Measurements from ENCODE around the gene HMMR.

The HMMR gene

DNA sequence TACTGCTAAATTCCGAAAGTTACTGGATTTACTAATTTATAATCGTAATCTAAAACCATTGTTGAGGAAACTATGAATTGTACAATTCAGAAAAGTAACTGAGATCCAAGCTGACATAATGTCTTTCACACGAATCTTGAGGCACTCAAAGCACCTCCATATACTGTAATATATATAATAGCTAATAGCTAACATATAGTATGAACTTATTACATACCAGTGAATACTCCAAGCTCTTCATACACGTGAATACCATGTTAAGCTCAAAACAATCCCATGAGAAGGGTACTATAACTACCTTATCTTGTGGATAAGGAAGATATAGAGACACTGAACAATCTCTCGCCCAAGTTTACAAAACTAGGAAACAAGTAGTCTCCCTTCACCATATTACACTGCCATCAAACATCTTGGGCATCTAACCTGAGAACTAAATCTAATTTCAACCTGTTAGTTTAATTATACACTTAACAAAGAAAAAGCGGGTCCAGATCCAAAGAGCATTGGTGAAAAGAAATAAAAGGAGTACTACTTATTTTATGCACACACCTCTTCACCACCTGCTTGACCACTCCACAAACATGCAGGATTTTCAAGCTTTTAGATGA, 1.6 kb upstream of the HMMR start:
- DNase-seq, result no peak

- DNase-seq, result no peak
Measured at GRCh38 chr5:163459462-163459818, 992 bp upstream of the HMMR start.

DNA sequence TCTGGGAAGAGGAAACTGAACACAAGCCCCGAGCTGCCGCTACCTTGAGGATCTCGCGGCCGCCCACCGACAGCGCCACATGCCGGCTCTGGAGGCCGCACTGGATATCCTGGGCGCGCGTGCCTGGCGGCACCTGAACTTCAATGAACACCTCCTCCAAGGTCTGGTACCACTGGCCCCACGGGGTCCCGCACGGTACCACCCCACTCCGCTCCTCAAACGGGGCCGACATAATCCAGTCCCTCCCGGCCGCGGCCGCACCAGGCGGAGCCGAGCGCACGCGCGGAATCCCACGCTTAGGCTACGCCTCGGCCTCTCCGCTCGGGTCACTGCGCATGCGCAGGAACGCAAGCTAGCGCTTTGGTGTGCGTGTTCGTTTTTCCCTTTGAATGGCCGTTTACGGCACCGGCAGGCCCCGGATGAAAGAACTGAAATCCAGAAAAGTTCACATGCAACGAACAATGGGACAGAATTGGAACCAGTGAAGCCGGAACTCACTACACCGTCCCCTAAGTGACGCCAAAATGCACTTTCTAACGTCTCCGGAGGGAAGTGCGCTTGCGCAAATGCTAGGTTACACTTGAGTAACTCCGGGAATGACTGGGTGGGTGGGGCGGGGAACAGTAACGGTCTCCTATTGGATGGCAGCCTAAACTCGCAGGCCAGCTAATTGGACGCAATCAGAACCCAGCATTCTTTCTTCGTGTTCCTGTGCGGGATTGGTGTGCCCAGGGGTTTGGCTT, 442 bp upstream of the HMMR start, which contains the start of gene NUDCD2:
Gene NUDCD2, minus strand, starts transcription at position 284 of the 743 bp plus-strand sequence. Its CDS starts 52 bp downstream, at position 232.
- DNase-seq, result peak; percentile 94

- no peak for DNase-seq
Measured at GRCh38 chr5:163463063-163463435, 2.6 kb downstream of the HMMR start.

DNA sequence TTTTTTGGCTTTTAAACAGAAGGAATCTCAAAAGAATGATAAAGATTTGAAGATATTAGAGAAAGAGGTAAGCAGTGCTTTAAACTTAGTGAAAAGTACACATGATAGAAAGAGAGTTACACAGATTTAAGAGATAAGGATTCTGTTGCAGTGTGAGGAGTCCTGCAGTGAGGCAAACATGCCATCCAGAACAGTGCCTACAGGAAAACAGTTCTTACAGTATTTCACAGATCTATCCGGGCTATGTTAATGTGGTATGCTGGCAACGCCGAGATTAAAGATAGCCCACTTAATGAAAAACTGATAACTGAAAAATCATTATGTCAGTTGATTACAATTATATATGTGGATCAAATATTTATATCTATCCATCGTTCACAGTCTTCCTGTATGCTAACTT, 7.2 kb downstream of the HMMR start:
- no peak for DNase-seq

DNA sequence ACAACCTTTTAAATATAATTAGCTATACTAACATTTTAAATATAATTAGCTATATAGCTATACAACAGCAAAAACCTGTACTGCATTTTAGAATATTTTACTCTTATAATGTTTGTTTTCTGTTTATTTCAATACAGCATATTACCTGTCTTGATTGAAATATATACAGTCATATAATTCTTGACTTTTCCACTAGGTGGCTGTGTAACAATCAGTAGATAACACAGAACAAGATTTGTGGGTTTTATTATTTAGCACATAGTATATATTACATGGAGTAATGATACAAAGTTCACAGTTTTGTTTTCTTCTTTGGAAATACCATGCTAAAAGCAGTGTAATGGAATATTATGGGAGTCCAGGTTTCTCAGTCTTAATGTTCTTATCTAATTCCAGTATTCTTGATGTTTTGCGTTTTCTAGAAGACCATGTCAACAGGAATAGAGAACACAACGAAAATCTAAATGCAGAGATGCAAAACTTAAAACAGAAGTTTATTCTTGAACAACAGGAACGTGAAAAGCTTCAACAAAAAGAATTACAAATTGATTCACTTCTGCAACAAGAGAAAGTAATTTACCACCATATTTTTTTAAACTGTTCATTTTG, 13.3 kb downstream of the HMMR start:
- DNase-seq, result no peak

DNA sequence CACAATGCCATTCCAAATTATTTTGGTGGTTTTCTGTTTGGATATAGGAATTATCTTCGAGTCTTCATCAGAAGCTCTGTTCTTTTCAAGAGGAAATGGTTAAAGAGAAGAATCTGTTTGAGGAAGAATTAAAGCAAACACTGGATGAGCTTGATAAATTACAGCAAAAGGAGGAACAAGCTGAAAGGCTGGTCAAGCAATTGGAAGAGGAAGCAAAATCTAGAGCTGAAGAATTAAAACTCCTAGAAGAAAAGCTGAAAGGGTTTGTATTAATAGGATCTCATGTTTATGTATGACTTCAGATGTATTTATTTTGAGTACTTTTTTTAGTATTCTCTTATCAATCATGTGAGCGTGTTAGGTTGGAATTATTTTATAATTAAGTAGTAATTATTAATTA, 15.0 kb downstream of the HMMR start:
- DNase-seq, result no peak

- DNase-seq, result no peak
Measured at GRCh38 chr5:163478126-163478981, 17.9 kb downstream of the HMMR start.

DNA sequence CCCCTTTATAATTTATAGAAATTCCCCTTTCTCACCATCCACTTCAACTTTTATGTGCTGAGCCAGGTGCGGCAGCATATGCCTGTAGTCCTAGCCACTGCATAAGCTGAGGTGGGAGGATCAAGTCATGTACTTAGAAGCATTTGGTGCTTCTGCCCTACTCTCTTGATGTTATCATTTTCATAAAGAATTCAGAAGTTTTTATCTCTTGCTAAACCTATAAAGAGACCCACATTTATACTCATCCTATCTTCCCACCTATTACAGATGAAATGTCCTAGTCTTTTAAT, 18.5 kb downstream of the HMMR start:
- DNase-seq, result no peak

DNA sequence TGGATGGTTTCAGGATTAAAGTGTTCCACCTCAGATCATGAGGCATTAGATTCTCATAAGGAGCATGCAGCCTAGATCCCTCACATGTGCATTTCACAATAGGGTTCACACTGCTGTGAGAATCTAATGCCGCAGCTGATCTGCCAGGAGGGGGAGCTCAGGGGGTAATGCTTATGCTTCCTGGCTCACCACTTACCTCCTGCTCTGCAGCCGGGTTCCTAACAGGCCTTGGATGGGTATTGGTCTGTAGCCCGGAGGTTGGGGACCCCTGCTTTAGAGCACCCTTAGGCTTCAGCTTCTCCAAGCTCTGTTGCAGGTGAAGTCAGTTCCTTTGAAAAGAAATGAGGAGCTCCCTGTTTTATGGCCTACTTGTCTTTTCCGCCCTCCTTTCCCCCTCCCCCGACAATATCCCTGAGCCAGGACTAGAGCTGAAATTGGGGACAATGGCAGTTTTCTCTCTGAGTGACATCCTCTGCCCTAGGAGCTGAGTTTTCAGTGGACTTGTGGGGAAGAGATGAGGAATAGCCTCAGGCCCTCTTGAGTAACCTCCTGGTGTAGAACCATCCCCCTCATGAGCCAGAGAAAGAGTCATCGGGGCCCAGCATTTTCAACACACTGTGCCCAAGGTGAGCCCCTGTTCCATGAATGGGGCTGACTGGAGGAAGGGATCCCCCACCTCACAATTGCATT, 28.8 kb downstream of the HMMR start:
- no peak for DNase-seq

DNA sequence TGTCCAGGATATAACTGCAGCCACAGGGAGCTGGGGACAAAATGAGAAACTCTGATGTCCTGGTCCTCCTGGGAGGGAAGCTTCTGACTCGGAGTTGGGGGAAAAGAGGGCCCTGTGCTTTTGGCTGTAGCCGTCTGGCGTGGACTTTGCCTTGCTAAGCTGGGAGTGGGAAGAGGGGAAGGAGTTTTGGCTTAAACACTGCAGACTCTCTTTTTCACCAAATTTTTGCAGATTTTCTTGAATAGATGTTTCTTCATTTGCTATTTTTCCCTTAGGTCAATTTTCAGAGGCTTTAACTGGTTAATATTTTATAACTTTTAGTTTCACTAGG, 29.3 kb downstream of the HMMR start:
- no peak for DNase-seq

GRCh38 chr5:163496286-163496685, 35.9 kb downstream of the HMMR start:
- DNase-seq, result no peak

GRCh38 chr5:163497315-163497714, 36.9 kb downstream of the HMMR start:
- no peak for DNase-seq

GRCh38 chr5:163498886-163499285, 38.5 kb downstream of the HMMR start:
- DNase-seq, result no peak

- no peak for DNase-seq
Measured at GRCh38 chr5:163502521-163502920, 42.1 kb downstream of the HMMR start.

DNA sequence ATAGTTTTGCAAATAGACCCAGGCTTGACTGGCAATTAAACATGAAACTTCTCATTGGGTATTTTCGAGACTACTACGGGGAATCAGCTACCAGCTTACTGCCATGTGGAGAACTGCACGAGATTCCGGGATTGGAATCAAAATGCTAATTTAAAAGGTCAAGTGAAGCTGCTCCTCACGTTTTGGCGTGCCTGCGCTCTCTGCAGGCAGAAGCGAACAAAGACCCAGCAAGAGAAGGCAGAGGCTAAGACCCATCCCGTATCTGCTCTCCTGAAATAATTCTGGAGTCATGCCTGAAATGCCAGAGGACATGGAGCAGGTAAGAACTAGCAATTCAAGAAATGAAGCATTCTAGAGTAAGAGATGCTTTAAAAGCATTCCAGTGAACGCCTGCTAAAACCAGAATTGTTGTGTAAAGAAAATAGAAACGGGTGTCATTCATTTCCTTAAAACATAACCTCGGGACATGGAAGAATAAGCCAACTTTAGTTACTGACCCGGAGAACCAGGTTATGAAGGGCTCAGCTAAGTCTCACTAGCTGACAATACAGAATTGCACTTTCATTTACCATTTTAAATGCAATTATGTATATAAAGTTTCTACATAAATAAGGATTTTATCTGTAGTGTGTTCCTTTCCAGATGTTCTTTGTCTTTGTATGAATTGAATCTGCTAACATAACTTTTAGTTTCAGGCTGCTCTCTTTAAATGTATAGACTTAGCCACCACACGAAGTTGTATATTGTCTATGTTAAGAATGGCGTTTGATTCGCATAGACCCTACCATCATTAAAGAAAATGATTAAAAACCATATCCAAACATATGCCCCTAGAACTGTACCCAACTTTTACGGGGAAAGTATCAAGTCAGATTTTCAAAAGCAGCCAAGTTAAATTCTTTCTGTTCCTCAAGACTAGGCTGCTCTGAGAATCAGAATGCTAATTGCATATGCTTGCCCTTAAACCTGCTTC, 43.0 kb downstream of the HMMR start:
- DNase-seq, result peak; percentile 38

GRCh38 chr5:163504079-163504931, 43.9 kb downstream of the HMMR start:
- peak; percentile 22 for DNase-seq

GRCh38 chr5:163505049-163505367, 44.6 kb downstream of the HMMR start:
- no peak for DNase-seq

GRCh38 chr5:163505368-163506094, 45.1 kb downstream of the HMMR start, which contains the start of gene MAT2B:
Gene MAT2B, plus strand, starts transcription at chr5:163505619. Its CDS starts 68 bp downstream, at chr5:163505687.
- DNase-seq, result peak; percentile 94

DNA sequence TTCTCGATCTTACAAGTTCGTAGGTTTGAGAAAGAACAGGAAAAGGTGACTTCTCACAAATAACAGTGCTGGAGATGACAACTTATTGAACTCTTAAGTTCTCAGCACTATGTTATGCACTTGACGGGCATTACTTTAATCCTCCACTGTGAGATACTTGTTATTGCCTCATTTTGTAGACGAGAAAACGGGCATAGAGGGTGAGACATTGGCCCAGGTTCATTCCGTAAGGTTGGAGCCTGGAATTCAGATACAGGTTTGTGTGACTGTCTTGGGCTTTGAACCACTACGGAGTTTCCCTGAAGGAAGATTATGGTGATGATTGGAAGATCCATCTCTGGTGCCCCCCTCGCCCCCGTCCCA, 45.6 kb downstream of the HMMR start:
- no peak for DNase-seq
